Transverse colon (tissue), 4 donors: Measurements from ENCODE around the gene BPIFB1.

ENCODE experiments used
- EP300 ChIP-seq: sonication (generic); formaldehyde crosslinking; IDR thresholded peaks from one replicate; pipeline ENCODE4 v1.6.1; 2017; ENCODE audit warnings: antibody characterized with exemption, low read depth
- POLR2A ChIP-seq: fragments of 450-650 bp; IDR thresholded peaks from one replicate; pipeline ENCODE4 v1.6.1; 2016; ENCODE audit warnings: antibody characterized with exemption, mild to moderate bottlenecking, moderate library complexity
- POLR2AphosphoS5 ChIP-seq, 3 donors: sonication (generic); formaldehyde crosslinking; IDR thresholded peaks; one replicate each; pipeline ENCODE4 v1.6.1; 2016; ENCODE audit warnings: antibody characterized with exemption in 3 of 3
- TF ChIP-seq, protein P1 (sequence below), 5 experiments: fragments of 200-600 bp in 3 of 5; fragments of 450-650 bp in 2 of 5; sonication (generic) in 3 of 5; IDR thresholded peaks; 1 replicate in 2 of 5; 2 replicates in 3 of 5; pipeline ENCODE4 v1.5.1; 2016 to 2017; ENCODE audit warnings: antibody characterized with exemption in 5 of 5, inconsistent platforms in 3 of 5, mild to moderate bottlenecking in 2 of 5, moderate library complexity in 1 of 5

DNA sequence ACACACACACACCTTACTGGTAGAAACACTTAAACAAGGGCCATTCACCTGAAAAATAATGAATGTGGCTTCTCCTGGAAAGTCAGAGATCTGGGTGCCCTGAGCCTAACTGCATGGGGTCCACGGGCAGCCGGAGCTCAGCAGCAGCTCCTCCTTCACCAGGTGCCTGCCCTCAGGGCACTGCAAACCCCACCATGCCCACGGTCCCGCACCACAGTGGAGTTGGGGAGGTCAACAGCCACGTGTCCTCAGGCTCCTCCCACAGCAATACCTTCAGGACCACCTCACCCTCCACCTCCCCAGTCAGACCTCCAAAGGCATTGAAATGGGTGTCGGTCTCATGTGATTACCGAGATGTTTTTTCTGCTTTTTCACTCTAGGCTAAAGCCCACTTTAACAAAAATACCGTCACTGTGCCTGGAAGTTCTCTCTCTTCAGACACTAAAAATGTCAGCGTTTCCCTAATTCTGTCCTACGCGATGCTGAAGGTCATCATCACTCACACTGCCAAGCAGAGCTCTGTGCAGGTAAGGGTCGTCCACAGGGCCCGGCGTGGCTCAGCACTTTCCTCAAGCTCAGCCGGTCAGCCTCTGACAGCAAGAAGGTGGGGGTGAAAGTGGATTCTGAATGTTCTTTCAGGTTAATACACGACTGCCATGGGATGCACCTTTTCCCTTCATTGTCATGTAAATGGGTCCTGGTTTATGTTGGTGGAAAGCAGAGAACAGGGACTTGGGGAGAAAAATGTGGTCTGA, 69.4 kb downstream of the BPIFB1 start:
- TF ChIP-seq, protein P1, sequence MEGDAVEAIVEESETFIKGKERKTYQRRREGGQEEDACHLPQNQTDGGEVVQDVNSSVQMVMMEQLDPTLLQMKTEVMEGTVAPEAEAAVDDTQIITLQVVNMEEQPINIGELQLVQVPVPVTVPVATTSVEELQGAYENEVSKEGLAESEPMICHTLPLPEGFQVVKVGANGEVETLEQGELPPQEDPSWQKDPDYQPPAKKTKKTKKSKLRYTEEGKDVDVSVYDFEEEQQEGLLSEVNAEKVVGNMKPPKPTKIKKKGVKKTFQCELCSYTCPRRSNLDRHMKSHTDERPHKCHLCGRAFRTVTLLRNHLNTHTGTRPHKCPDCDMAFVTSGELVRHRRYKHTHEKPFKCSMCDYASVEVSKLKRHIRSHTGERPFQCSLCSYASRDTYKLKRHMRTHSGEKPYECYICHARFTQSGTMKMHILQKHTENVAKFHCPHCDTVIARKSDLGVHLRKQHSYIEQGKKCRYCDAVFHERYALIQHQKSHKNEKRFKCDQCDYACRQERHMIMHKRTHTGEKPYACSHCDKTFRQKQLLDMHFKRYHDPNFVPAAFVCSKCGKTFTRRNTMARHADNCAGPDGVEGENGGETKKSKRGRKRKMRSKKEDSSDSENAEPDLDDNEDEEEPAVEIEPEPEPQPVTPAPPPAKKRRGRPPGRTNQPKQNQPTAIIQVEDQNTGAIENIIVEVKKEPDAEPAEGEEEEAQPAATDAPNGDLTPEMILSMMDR (IDR thresholded peaks at IDR 0.05): no peak
- TF ChIP-seq POLR2A (no peak), EP300 (no peak), POLR2AphosphoS5 (IDR thresholded peaks at IDR 0.05) (no peak)
